Measurements from ENCODE around the gene WDR83.

- TF ChIP-seq CTCF (IDR thresholded peaks at IDR 0.05) (no peak), POLR2AphosphoS5 (IDR thresholded peaks at IDR 0.05) (no peak), POLR2A (IDR thresholded peaks at IDR 0.05) (no peak)
Observed at GRCh38 chr19:12657966-12658365, 8.6 kb upstream of the WDR83 start.

Data from breast epithelium (tissue), 3 donors.